BLaER1 treated with 17β-estradiol and CSF1 and Interleukin-3, amounts not matched to agents 10 nM and 100 nM (cell line): ENCODE data around the gene COMTD1.
A peak's percentile ranks its signal among the peaks of the same experiment; 100 is the strongest.

ENCODE experiments used
- H3K27ac ChIP-seq, 11 experiments: shearing (Covaris generic); formaldehyde crosslinking; 2 replicates each; pipeline ENCODE4 v1.8.1; 2022
- H3K27me3 ChIP-seq, 11 experiments: shearing (Covaris generic); formaldehyde crosslinking; 2 replicates each; pipeline ENCODE4 v1.8.1; 2022
- H3K36me3 ChIP-seq, 11 experiments: shearing (Covaris generic); formaldehyde crosslinking; 2 replicates each; pipeline ENCODE4 v1.8.1; 2022
- H3K4me1 ChIP-seq, 10 experiments: shearing (Covaris generic); formaldehyde crosslinking; 2 replicates each; pipeline ENCODE4 v1.8.1; 2022
- H3K4me2 ChIP-seq, 11 experiments: shearing (Covaris generic); formaldehyde crosslinking; 2 replicates each; pipeline ENCODE4 v1.8.1; 2022
- H3K4me3 ChIP-seq, 10 experiments: shearing (Covaris generic); formaldehyde crosslinking; 2 replicates each; pipeline ENCODE4 v1.8.1; 2022
- H3K9ac ChIP-seq, 11 experiments: shearing (Covaris generic); formaldehyde crosslinking; 2 replicates each; pipeline ENCODE4 v1.8.1; 2022
- H3K9me3 ChIP-seq, 11 experiments: shearing (Covaris generic); formaldehyde crosslinking; replicated peaks in 1 of 11; 2 replicates each; pipeline ENCODE4 v1.8.1; 2022
- H4K20me1 ChIP-seq, 11 experiments: shearing (Covaris generic); formaldehyde crosslinking; 2 replicates each; pipeline ENCODE4 v1.8.1; 2022
- Cebpa-rat ChIP-seq, 11 experiments: shearing (Covaris generic); IDR thresholded peaks; 2 replicates each; pipeline ENCODE4 v1.8.1; 2022

The COMTD1 gene

DNA sequence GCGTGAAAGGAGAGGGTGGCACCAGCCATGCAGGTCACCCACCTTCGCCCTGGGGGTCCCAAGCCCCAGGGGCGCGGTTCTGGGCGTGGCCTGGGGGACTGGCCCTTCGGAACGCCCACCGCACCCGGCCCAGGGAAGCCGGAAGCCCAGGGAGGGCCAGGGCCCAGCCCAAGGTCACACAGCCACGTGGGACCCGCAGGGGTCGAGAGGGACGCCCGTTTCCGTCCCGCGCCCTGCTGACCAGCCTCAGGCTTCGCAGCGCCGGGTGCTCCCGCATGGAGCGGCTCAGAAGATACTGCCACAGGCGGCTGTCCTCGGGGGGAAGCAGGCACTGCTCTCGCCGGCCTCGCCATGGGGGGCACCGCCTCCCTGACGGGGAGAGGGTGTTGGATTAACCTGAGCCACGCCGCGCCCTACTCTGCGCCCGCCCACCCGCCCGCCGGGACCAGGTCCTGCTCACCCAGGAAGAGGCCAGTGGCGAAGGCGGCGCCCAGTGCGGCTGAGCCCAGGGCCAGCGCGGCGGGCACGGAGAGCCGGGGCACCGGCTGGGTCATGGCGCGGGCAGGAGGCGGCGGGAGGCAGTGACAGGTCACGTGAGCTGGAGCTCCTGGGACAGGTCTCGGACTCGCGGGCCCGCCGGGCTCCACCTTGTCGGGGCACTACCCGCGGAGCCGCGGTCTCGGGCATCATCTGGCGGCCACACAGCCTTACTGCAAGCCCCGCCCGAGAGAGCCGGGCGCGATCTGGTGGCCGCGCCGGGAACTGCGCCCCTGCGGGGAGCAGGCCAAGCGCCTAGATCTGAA is at the start of gene COMTD1:
Gene COMTD1 (minus strand): TSS at position 583 of the 803 bp plus-strand sequence. CDS start 29 bp downstream, at position 554.
- no peak for TF ChIP-seq Cebpa-rat (IDR thresholded peaks at IDR 0.05)

DNA sequence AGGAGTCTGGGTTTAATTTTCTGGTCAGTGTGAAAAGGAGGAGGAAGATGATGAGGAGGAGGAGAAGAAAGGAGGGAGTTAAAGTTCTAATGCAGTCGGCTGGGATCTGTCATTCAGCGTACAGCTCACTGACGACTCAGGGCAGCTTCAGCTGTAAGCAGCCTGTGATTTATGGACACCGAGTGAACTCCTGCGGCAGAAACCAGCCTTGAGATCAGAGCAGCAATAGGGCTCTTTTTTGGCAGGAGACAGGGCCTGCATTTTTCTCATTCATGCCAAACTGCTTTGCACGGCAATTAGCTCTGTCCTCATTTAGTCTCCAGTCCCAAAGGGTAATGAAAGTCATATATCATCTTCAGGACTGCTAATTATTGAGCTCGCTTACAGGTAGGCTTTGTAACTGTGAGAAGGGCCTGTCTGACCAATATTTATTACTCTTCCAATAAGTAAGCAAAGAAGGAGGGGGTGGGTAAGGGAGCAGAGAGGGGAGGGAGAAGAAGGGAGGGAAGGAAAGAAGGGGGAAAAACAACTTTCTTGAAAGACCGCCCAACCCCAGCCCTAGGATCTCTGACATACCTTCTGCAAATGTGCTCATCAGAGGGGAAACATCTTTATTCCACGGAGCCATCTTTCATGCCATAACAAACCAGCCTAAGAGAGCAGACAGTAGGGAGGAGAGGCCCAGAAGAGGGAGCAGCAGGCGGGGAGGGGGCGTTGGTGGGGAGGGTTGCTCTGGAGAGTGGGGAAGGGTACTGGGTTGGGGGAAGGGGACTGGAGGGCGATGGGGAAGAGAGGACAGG is 48.1 kb upstream of the COMTD1 start:
- Histone ChIP-seq H3K27me3 (no peaks in the 10 kb centered on the region), H3K4me2 (no peak overlapping the region), H4K20me1 (no peaks in the 10 kb centered on the region), H3K4me1 (peaks cover 0 to 12% (median 6%) of the 10 kb centered on the region in 10 experiments; a peak in 9 of 20 replicates), H3K4me3 (no peak overlapping the region), H3K36me3 (no peaks in the 10 kb centered on the region), H3K9ac (no peak overlapping the region), H3K9me3 (no peaks in the 10 kb centered on the region), H3K27ac (no peak overlapping the region)
- TF ChIP-seq Cebpa-rat (IDR thresholded peaks at IDR 0.05), result no peak

More for the DNA sequence above, at the start of gene COMTD1:
- H3K27ac ChIP-seq, result peak within 1 kb of the TSS; percentile 59 to 88 (median 78)
- H3K4me3 ChIP-seq, result peak within 1 kb of the TSS; percentile 56 to 85 (median 78)
- H3K27me3 ChIP-seq, result no peaks in the 10 kb centered on the region
- H3K9me3 ChIP-seq, result no peaks in the 10 kb centered on the region
- H4K20me1 ChIP-seq, result peaks cover 20 to 35% (median 33%) of the 10 kb centered on the region in 11 experiments; a peak in 21 of 22 replicates
- H3K4me2 ChIP-seq, result peak within 1 kb of the TSS; percentile 90 to 100 (median 100)
- peak within 1 kb of the TSS; percentile 74 to 88 (median 83) for H3K9ac ChIP-seq
- peaks cover 5 to 36% (median 26%) of the 10 kb centered on the region in 10 experiments; a peak in 18 of 20 replicates for H3K4me1 ChIP-seq
- H3K36me3 ChIP-seq, result peaks cover 24 to 31% (median 29%) of the 10 kb centered on the region in 11 experiments

DNA sequence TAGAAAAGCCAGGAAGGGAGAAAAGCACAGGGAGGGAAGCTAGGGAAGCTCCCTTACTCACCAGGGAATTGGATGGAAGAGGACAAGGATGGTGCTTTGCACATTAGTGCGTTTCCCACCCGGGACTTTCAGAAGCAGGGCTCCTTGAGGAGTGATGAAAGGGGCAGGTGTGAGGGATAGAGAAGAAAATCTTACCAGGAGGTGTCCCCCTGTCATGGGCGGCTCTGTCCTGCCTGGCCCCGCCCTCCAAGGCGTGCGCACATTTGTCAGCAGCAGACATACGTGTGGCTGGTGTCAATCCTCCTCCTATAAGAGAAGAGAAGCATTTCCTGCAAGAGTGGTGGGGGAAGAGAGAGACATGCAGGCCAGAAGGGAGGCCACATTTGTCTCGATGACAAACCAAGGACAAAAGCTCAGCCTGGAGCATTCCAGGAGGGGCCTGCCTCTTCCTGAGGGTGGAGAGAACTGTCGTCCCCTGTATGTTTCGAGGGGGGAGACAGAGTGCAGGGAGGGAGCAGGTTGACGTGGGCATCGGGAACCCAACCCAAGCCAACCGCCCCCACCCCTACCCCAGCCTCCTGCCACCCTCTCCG is 47.4 kb upstream of the COMTD1 start:
- no peaks in the 10 kb centered on the region for H4K20me1 ChIP-seq
- H3K36me3 ChIP-seq, result no peaks in the 10 kb centered on the region
- TF ChIP-seq Cebpa-rat (IDR thresholded peaks at IDR 0.05), result no peak
- no peak overlapping the region for H3K4me3 ChIP-seq
- H3K9ac ChIP-seq, result no peak overlapping the region
- H3K9me3 ChIP-seq, result no peaks in the 10 kb centered on the region
- H3K27me3 ChIP-seq, result no peaks in the 10 kb centered on the region
- H3K27ac ChIP-seq, result no peak overlapping the region
- H3K4me2 ChIP-seq, result no peak overlapping the region
- peaks cover 0 to 12% (median 6%) of the 10 kb centered on the region in 10 experiments; a peak in 9 of 20 replicates for H3K4me1 ChIP-seq

DNA sequence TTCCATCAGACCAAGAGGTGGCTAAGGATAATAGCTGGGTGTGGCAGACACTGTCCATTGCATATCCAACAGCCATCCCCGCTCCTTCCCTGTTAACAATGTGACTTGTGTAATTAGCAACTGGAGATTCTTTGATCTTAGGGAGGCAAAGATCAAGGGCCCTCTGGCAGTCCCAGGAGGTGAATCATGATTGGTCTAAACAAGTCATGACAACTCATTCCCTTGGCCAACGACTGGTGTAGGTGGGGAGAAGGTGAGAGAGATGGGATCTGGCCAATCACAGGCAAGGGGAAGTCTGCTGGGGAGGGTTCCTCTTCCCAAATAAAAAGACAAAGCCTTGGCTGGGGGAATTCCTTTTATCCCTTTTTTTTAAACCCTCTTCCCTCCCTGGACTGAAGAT is 46.2 kb upstream of the COMTD1 start:
- Histone ChIP-seq H3K4me1 (peaks cover 0 to 12% (median 6%) of the 10 kb centered on the region in 10 experiments; a peak in 9 of 20 replicates), H3K9me3 (no peaks in the 10 kb centered on the region), H3K4me2 (no peak overlapping the region), H3K4me3 (no peak overlapping the region), H3K27ac (no peak overlapping the region), H3K9ac (no peak overlapping the region), H3K27me3 (no peaks in the 10 kb centered on the region), H4K20me1 (no peaks in the 10 kb centered on the region), H3K36me3 (no peaks in the 10 kb centered on the region)
- no peak for TF ChIP-seq Cebpa-rat (IDR thresholded peaks at IDR 0.05)

- no peaks in the 10 kb centered on the region for H3K36me3 ChIP-seq
- H3K9ac ChIP-seq, result no peak overlapping the region
- no peak for TF ChIP-seq Cebpa-rat (IDR thresholded peaks at IDR 0.05)
Measured at GRCh38 chr10:75280236-75280635, 44.5 kb upstream of the COMTD1 start.

GRCh38 chr10:75276069-75276872 is 40.5 kb upstream of the COMTD1 start:
- Histone ChIP-seq H3K36me3 (no peaks in the 10 kb centered on the region), H3K4me1 (peaks cover 0 to 7% (median 4%) of the 10 kb centered on the region in 10 experiments; a peak in 9 of 20 replicates), H3K9ac (no peak overlapping the region), H3K4me3 (no peak overlapping the region), H4K20me1 (no peaks in the 10 kb centered on the region), H3K27ac (no peak overlapping the region), H3K4me2 (no peak overlapping the region), H3K27me3 (no peaks in the 10 kb centered on the region), H3K9me3 (no peaks in the 10 kb centered on the region)
- TF ChIP-seq Cebpa-rat (IDR thresholded peaks at IDR 0.05), result no peak

More at GRCh38 chr10:75280236-75280635, 44.5 kb upstream of the COMTD1 start:
- Histone ChIP-seq H3K4me1 (peaks cover 0 to 12% (median 6%) of the 10 kb centered on the region in 10 experiments; a peak in 9 of 20 replicates), H3K9me3 (no peaks in the 10 kb centered on the region), H3K27me3 (no peaks in the 10 kb centered on the region), H3K4me2 (no peak overlapping the region), H3K4me3 (no peak overlapping the region), H3K27ac (no peak overlapping the region), H4K20me1 (no peaks in the 10 kb centered on the region)

- H3K9ac ChIP-seq, result no peak overlapping the region
- no peak overlapping the region for H3K4me2 ChIP-seq
- H3K4me3 ChIP-seq, result no peak overlapping the region
- peaks cover 0 to 8% (median 0%) of the 10 kb centered on the region in 11 experiments; a peak in 2 of 22 replicates for H3K9me3 ChIP-seq
- H3K27ac ChIP-seq, result no peak overlapping the region
- H3K4me1 ChIP-seq, result peaks cover 0 to 4% (median 0%) of the 10 kb centered on the region in 10 experiments; a peak in 1 of 20 replicates
- no peak for TF ChIP-seq Cebpa-rat (IDR thresholded peaks at IDR 0.05)
- H4K20me1 ChIP-seq, result no peaks in the 10 kb centered on the region
- no peaks in the 10 kb centered on the region for H3K27me3 ChIP-seq
- no peaks in the 10 kb centered on the region for H3K36me3 ChIP-seq
Measured at GRCh38 chr10:75272896-75273295, 37.1 kb upstream of the COMTD1 start.

- Histone ChIP-seq H3K9me3 (peaks cover 0 to 8% (median 0%) of the 10 kb centered on the region in 11 experiments; a peak in 2 of 22 replicates), H3K27me3 (no peaks in the 10 kb centered on the region), H3K27ac (no peak overlapping the region), H4K20me1 (no peaks in the 10 kb centered on the region), H3K9ac (no peak overlapping the region), H3K36me3 (no peaks in the 10 kb centered on the region), H3K4me2 (no peak overlapping the region), H3K4me3 (no peak overlapping the region), H3K4me1 (peaks cover 0 to 4% (median 0%) of the 10 kb centered on the region in 10 experiments; a peak in 1 of 20 replicates)
- no peak for TF ChIP-seq Cebpa-rat (IDR thresholded peaks at IDR 0.05)
Measured at GRCh38 chr10:75272094-75272493, 36.3 kb upstream of the COMTD1 start.
